MV-4-11 (cell line): ENCODE results near the gene MEI4.
"Not testable (repeated sequence)": the region's sequence is repeated elsewhere in the genome, so short reads cannot be mapped to it uniquely, and the experiment has no call there.

ENCODE experiments used
- DNase-seq: peaks from one replicate; lab custom pipeline; 2025; lab: John Stamatoyannopoulos, UW

MEI4 gene

GRCh38 chr6:77652739-77653138, at the start of gene MEI4:
Gene MEI4, plus strand, starts transcription at chr6:77653039. Its CDS starts 37,633 bp downstream, at chr6:77690672.
- no peak for DNase-seq

GRCh38 chr6:77604476-77604875, 48.4 kb upstream of the MEI4 start:
- no peak for DNase-seq

- DNase-seq = no peak
These were observed 45.8 kb upstream of the MEI4 start for GRCh38 chr6:77607004-77607403.

GRCh38 chr6:77609106-77609505, 43.7 kb upstream of the MEI4 start:
- no peak for DNase-seq

- no peak for DNase-seq
These were observed 33.7 kb upstream of the MEI4 start for GRCh38 chr6:77619114-77619513.

- no peak for DNase-seq
These were observed 32.5 kb upstream of the MEI4 start for GRCh38 chr6:77620278-77620882.

GRCh38 chr6:77624515-77624914, 28.3 kb upstream of the MEI4 start:
- DNase-seq = no peak

- no peak for DNase-seq
These were observed 26.4 kb upstream of the MEI4 start for GRCh38 chr6:77626426-77626825.

GRCh38 chr6:77630014-77630413, 22.8 kb upstream of the MEI4 start:
- no peak for DNase-seq

- DNase-seq = no peak
These were observed 19.4 kb upstream of the MEI4 start for GRCh38 chr6:77633471-77633870.

GRCh38 chr6:77633993-77634715, 18.7 kb upstream of the MEI4 start:
- no peak for DNase-seq

GRCh38 chr6:77638129-77638830, 14.6 kb upstream of the MEI4 start:
- no peak for DNase-seq

- no peak for DNase-seq
These were observed 8.6 kb upstream of the MEI4 start for GRCh38 chr6:77644102-77644705.

GRCh38 chr6:77650098-77650663, 2.7 kb upstream of the MEI4 start:
- DNase-seq = no peak

GRCh38 chr6:77653816-77654215, 977 bp downstream of the MEI4 start:
- DNase-seq = no peak

GRCh38 chr6:77655035-77655434, 2.2 kb downstream of the MEI4 start:
- DNase-seq = not testable (repeated sequence)

GRCh38 chr6:77656999-77657764, 4.3 kb downstream of the MEI4 start:
- DNase-seq = no peak

GRCh38 chr6:77666340-77666739, 13.5 kb downstream of the MEI4 start:
- DNase-seq = no peak

GRCh38 chr6:77666846-77667245, 14.0 kb downstream of the MEI4 start:
- no peak for DNase-seq

- DNase-seq = no peak
These were observed 17.1 kb downstream of the MEI4 start for GRCh38 chr6:77669913-77670312.

GRCh38 chr6:77674211-77674610, 21.4 kb downstream of the MEI4 start:
- DNase-seq = no peak

- DNase-seq = no peak
These were observed 25.2 kb downstream of the MEI4 start for GRCh38 chr6:77678048-77678447.
